SK-N-SH (cell line): Measurements from ENCODE around the gene PTPRK. TPM values are rescaled to one million over a fixed set of nuclear protein-coding genes. Genes with fewer than 3 reads are reported as not detected.
A peak's percentile ranks its signal among the peaks of the same experiment; 100 is the strongest.

Experiments
- CTCF ChIA-PET: fragments of 300-600, 350-600 bp; formaldehyde crosslinking; extraction: SDS; loops from one replicate; lab custom pipeline; 2021; lab: Yijun Ruan, JAX
- POLR2A ChIA-PET: fragments of 350-600 bp; sonication (Branson Sonifier 250); formaldehyde crosslinking; extraction: SDS; loops from one replicate; lab custom pipeline; 2020; ENCODE audit warnings: antibody characterized with exemption, inconsistent platforms; lab: Yijun Ruan, JAX
- DNase-seq: peaks from one replicate; pipeline ENCODE4 v3.0.0; 2012
- H2AFZ ChIP-seq: fragments of 200-600 bp; sonication (generic); 2 replicates; pipeline ENCODE4 v1.8.1; 2016; ENCODE audit warnings: antibody characterized with exemption, mild to moderate bottlenecking, low read depth
- H3F3A ChIP-seq: fragments of 200-600 bp; sonication (generic); replicated peaks from 2 replicates; pipeline ENCODE3; 2016; ENCODE audit warnings: antibody characterized with exemption, mild to moderate bottlenecking; ENCODE audit not compliant: insufficient read depth
- H3K27ac ChIP-seq, 2 experiments: fragments of 200-500 bp in 1 of 2; fragments of 200-600 bp in 1 of 2; sonication (Bioruptor generic) in 1 of 2; sonication (generic), shearing (Covaris generic) in 1 of 2; 2 replicates each; pipeline versions ENCODE4 v1.5.1 to v1.6.1; 2014 to 2016; ENCODE audit warnings: low read depth in 2 of 2, inconsistent platforms in 1 of 2, low read length in 1 of 2, mild to moderate bottlenecking in 1 of 2, mixed read lengths in 1 of 2
- H3K27me3 ChIP-seq: fragments of 200-600 bp; sonication (generic), shearing (Covaris generic); 2 replicates; pipeline ENCODE4 v1.6.1; 2016; ENCODE audit warnings: mixed run types; ENCODE audit not compliant: insufficient read depth
- H3K36me3 ChIP-seq, 2 experiments: fragments of 200-500 bp in 1 of 2; fragments of 200-600 bp in 1 of 2; sonication (Bioruptor generic) in 1 of 2; sonication (generic) in 1 of 2; replicated peaks in 1 of 2; 2 replicates each; pipeline versions ENCODE3 to v1.5.1; 2014 to 2016; ENCODE audit warnings: low read length in 1 of 2, mild to moderate bottlenecking in 1 of 2; ENCODE audit not compliant: insufficient read depth in 2 of 2, control insufficient read depth in 1 of 2
- H3K4me1 ChIP-seq, 2 experiments: fragments of 200-500 bp in 1 of 2; fragments of 200-600 bp in 1 of 2; sonication (Bioruptor generic) in 1 of 2; sonication (generic), shearing (Covaris generic) in 1 of 2; 2 replicates each; pipeline versions ENCODE4 v1.5.1 to v1.6.1; 2014 to 2016; ENCODE audit warnings: low read depth in 1 of 2, low read length in 1 of 2, mixed run types in 1 of 2; ENCODE audit not compliant: insufficient read depth in 2 of 2, control insufficient read depth in 1 of 2
- H3K4me2 ChIP-seq: fragments of 200-600 bp; sonication (generic), shearing (Covaris generic); 2 replicates; pipeline ENCODE4 v1.6.1; 2017; ENCODE audit warnings: mixed run types
- H3K4me3 ChIP-seq, 2 experiments: fragments of 200-500 bp in 1 of 2; fragments of 200-600 bp in 1 of 2; sonication (Bioruptor generic) in 1 of 2; sonication (generic), shearing (Covaris generic) in 1 of 2; 2 replicates each; pipeline versions ENCODE4 v1.5.1 to v1.8.1; 2014 to 2016; ENCODE audit warnings: low read depth in 2 of 2, inconsistent platforms in 1 of 2, low read length in 1 of 2, mild to moderate bottlenecking in 1 of 2, mixed read lengths in 1 of 2, moderate library complexity in 1 of 2
- H3K79me2 ChIP-seq: fragments of 200-600 bp; sonication (generic); 2 replicates; pipeline ENCODE4 v1.8.1; 2017; ENCODE audit warnings: mild to moderate bottlenecking; ENCODE audit not compliant: insufficient read depth
- H3K9ac ChIP-seq: fragments of 200-600 bp; sonication (generic); 2 replicates; pipeline ENCODE4 v1.6.1; 2017; ENCODE audit warnings: mixed run types
- H3K9me2 ChIP-seq: fragments of 200-600 bp; sonication (generic); 2 replicates; pipeline ENCODE4 v1.6.1; 2017; ENCODE audit warnings: mixed run types
- H3K9me3 ChIP-seq: fragments of 200-600 bp; sonication (generic); 2 replicates; pipeline ENCODE4 v1.6.1; 2017; ENCODE audit warnings: mixed run types, mild to moderate bottlenecking, moderate library complexity
- H4K20me1 ChIP-seq: fragments of 200-600 bp; sonication (generic); 2 replicates; pipeline ENCODE4 v1.6.1; 2017; ENCODE audit warnings: mild to moderate bottlenecking, mixed run types; ENCODE audit not compliant: insufficient read depth
- JUND ChIP-seq: IDR thresholded peaks from 2 replicates; pipeline ENCODE4 v1.4.0; 2012
- MEF2A ChIP-seq: IDR thresholded peaks from 2 replicates; pipeline ENCODE4 v1.4.0; 2012; ENCODE audit warnings: low read depth, borderline replicate concordance
- MXI1 ChIP-seq: IDR thresholded peaks from 2 replicates; pipeline ENCODE4 v1.6.1; 2012; ENCODE audit warnings: mild to moderate bottlenecking, low read depth, low read length, improper control_type of control experiment
- PBX3 ChIP-seq: IDR thresholded peaks from 2 replicates; pipeline ENCODE4; 2012
- POLR2AphosphoS5 ChIP-seq: IDR thresholded peaks from 2 replicates; pipeline ENCODE4 v1.6.1; 2012; ENCODE audit warnings: low read depth, low read length
- WGBS: methylation state at CpG from one replicate; pipeline ENCODE4 v1.1.6; 2017; ENCODE audit warnings: low lambda C conversion rate; 5-methylcytosine and 5-hydroxymethylcytosine counted together
- polyA plus RNA-seq, 3 experiments: library from polyadenylated mRNA; depleted of rRNA; stranded (reverse); fragments of >200 nt; gene quantifications; 2 replicates each; pipeline ENCODE4 v1.2.3, GENCODE V29; 2012
- TF ChIP-seq, protein P1 (sequence below): fragments of 200-600 bp; sonication (generic); IDR thresholded peaks from 2 replicates; pipeline ENCODE4 v1.6.1; 2017; ENCODE audit warnings: antibody characterized with exemption, mild to moderate bottlenecking, moderate library complexity
- TF ChIP-seq, protein P2 (sequence below): IDR thresholded peaks from 2 replicates; pipeline ENCODE4 v1.4.0; 2012; ENCODE audit warnings: low read depth, borderline replicate concordance
- TF ChIP-seq, protein P3 (sequence below): fragments of 150-350 bp; IDR thresholded peaks from 2 replicates; pipeline ENCODE4 v1.6.1; 2016; ENCODE audit warnings: mild to moderate bottlenecking, low read depth, low read length

Gene PTPRK
- polyA plus RNA-seq, 1 of the 3 experiments (the other 2 are of a cell fraction) = 9.5 TPM

DNA sequence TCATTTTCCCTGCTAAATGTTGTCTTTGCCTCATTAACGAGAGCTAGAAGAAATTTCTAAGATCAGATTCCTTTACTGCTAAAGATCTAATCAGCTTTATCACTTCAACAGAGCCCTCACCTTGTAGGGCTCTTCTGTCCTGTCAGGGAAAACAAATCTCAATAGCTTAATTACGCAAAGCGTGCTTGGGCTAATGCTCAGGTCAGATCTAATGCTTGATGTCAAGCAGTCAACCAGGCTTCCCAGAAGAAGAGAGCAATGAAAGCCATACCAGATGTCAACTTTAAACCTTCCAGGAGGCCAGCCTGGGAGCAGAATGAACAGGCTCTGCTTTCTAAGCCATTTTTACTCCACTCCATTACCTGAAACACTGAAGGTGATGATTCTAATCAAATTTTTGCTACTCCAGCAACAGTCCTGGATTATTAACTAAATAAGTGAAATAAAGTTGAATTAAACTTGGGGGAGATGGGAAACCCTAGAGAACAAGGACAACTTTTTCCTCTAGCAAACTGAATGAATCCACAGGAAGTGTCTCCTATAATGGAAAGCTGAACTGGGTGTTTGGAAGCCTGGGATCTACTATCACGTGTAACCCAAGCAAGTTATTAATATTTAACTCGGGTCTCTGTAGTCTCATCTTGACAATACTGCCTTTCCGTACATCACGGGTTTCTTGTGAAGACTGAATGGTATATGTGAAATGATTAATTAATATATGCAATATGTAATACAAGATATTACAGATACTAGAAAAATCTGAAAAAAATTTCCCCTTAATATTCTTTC, 273.7 kb downstream of the PTPRK start (continued):
- TF ChIP-seq, protein P1, sequence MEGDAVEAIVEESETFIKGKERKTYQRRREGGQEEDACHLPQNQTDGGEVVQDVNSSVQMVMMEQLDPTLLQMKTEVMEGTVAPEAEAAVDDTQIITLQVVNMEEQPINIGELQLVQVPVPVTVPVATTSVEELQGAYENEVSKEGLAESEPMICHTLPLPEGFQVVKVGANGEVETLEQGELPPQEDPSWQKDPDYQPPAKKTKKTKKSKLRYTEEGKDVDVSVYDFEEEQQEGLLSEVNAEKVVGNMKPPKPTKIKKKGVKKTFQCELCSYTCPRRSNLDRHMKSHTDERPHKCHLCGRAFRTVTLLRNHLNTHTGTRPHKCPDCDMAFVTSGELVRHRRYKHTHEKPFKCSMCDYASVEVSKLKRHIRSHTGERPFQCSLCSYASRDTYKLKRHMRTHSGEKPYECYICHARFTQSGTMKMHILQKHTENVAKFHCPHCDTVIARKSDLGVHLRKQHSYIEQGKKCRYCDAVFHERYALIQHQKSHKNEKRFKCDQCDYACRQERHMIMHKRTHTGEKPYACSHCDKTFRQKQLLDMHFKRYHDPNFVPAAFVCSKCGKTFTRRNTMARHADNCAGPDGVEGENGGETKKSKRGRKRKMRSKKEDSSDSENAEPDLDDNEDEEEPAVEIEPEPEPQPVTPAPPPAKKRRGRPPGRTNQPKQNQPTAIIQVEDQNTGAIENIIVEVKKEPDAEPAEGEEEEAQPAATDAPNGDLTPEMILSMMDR = no peak
- TF ChIP-seq MXI1 = no peak

GRCh38 chr6:128244751-128245405, 275.5 kb downstream of the PTPRK start:
- H3F3A ChIP-seq = no peaks in the 10 kb centered on the region
- H3K9me2 ChIP-seq = no peaks in the 10 kb centered on the region
- ChIA-PET POLR2A (no interaction called here), CTCF (no interaction called here)
- no peak for DNase-seq
- peaks cover 0 to 3% of the 10 kb centered on the region in 2 experiments for H3K36me3 ChIP-seq
- H3K4me1 ChIP-seq = peaks cover 0 to 6% of the 10 kb centered on the region in 2 experiments; a peak in 1 of 4 replicates
- H3K79me2 ChIP-seq = no peaks in the 10 kb centered on the region
- no peaks in the 10 kb centered on the region for H3K9me3 ChIP-seq
- no peak overlapping the region for H2AFZ ChIP-seq
- H3K27ac ChIP-seq = no peak overlapping the region
- H3K4me3 ChIP-seq = no peak overlapping the region
- TF ChIP-seq PBX3 (peak; percentile 32; the same call in 1 of the 2 replicates), POLR2AphosphoS5 (no peak)
- no peaks in the 10 kb centered on the region for H3K27me3 ChIP-seq
- H3K9ac ChIP-seq = no peak overlapping the region
- H4K20me1 ChIP-seq = no peaks in the 10 kb centered on the region
- no peak overlapping the region for H3K4me2 ChIP-seq
- 68% methylated on average over 2 of the region's 2 CpGs for WGBS

- Histone ChIP-seq H3K4me1 (peaks cover 0 to 6% of the 10 kb centered on the region in 2 experiments; a peak in 1 of 4 replicates), H3K27me3 (no peaks in the 10 kb centered on the region), H3K27ac (0 out of 4 replicates have a peak overlapping the region, but pooled peaks of 1 of the 2 experiments have one; percentile 17), H3K4me3 (no peak overlapping the region), H3K9me2 (no peaks in the 10 kb centered on the region), H3F3A (no peaks in the 10 kb centered on the region), H3K4me2 (no peak overlapping the region), H3K36me3 (peaks cover 0 to 3% of the 10 kb centered on the region in 2 experiments), H4K20me1 (no peaks in the 10 kb centered on the region), H3K79me2 (no peaks in the 10 kb centered on the region), H3K9me3 (no peaks in the 10 kb centered on the region), H3K9ac (no peak overlapping the region), H2AFZ (no peak overlapping the region)
- POLR2A ChIA-PET = no interaction called here
- CTCF ChIA-PET = no interaction called here
- no peak for DNase-seq
- TF ChIP-seq, protein P2, sequence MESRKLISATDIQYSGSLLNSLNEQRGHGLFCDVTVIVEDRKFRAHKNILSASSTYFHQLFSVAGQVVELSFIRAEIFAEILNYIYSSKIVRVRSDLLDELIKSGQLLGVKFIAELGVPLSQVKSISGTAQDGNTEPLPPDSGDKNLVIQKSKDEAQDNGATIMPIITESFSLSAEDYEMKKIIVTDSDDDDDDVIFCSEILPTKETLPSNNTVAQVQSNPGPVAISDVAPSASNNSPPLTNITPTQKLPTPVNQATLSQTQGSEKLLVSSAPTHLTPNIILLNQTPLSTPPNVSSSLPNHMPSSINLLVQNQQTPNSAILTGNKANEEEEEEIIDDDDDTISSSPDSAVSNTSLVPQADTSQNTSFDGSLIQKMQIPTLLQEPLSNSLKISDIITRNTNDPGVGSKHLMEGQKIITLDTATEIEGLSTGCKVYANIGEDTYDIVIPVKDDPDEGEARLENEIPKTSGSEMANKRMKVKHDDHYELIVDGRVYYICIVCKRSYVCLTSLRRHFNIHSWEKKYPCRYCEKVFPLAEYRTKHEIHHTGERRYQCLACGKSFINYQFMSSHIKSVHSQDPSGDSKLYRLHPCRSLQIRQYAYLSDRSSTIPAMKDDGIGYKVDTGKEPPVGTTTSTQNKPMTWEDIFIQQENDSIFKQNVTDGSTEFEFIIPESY = no peak
- TF ChIP-seq PBX3 (no peak), MEF2A (no peak), JUND (no peak), MXI1 (no peak)
- TF ChIP-seq, protein P3, sequence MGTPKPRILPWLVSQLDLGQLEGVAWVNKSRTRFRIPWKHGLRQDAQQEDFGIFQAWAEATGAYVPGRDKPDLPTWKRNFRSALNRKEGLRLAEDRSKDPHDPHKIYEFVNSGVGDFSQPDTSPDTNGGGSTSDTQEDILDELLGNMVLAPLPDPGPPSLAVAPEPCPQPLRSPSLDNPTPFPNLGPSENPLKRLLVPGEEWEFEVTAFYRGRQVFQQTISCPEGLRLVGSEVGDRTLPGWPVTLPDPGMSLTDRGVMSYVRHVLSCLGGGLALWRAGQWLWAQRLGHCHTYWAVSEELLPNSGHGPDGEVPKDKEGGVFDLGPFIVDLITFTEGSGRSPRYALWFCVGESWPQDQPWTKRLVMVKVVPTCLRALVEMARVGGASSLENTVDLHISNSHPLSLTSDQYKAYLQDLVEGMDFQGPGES = no peak
- 94% methylated on average over 3 of the region's 3 CpGs for WGBS
Measured at GRCh38 chr6:128242765-128243403, 277.5 kb downstream of the PTPRK start.
